Activated CD4-positive, alpha-beta memory T cell treated with anti-CD3 and anti-CD28 coated beads for 36 hours (primary cell): ENCODE data around the gene RHBDD1. TPM values are rescaled to one million over a fixed set of nuclear protein-coding genes. Genes with fewer than 3 reads are reported as not detected.

Experiments
- CTCF ChIA-PET: fragments of 350-600 bp; sonication (Branson Sonifier 250); formaldehyde crosslinking; loops from one replicate; lab custom pipeline; 2021; ENCODE audit warnings: antibody characterized with exemption, inconsistent platforms; lab: Charles Lee
- POLR2A ChIA-PET: fragments of 350-600 bp; sonication (Branson Sonifier 250); formaldehyde crosslinking; loops from one replicate; lab custom pipeline; 2021; ENCODE audit warnings: antibody characterized with exemption; lab: Charles Lee
- DNase-seq: peaks from one replicate; pipeline ENCODE4 v3.0.0-alpha.2; 2020
- H3K27ac Mint-ChIP-seq: one replicate; pipeline ENCODE4 v1.8.0; 2021; ENCODE audit warnings: mixed read lengths
- H3K27me3 Mint-ChIP-seq: one replicate; pipeline ENCODE4 v1.8.0; 2021; ENCODE audit warnings: mixed read lengths
- H3K36me3 Mint-ChIP-seq: one replicate; pipeline ENCODE4 v1.8.0; 2021; ENCODE audit warnings: mixed read lengths
- H3K4me1 Mint-ChIP-seq: one replicate; pipeline ENCODE4 v1.8.0; 2021; ENCODE audit warnings: low read depth, mixed read lengths
- H3K4me3 Mint-ChIP-seq: one replicate; pipeline ENCODE4 v1.8.0; 2021; ENCODE audit warnings: mild to moderate bottlenecking, mixed read lengths
- H3K9me3 Mint-ChIP-seq: one replicate; pipeline ENCODE4 v1.8.0; 2021; ENCODE audit warnings: mixed read lengths
- intact Hi-C: fragments of 100-400 bp; cut with micrococcal nuclease; formaldehyde crosslinking; loops from one replicate; pipeline ENCODE4 v1.15.1; 2023
- total RNA-seq, 2 experiments: library from RNA; stranded (reverse); gene quantifications; one replicate each; pipeline ENCODE4 v1.2.3, GENCODE V29; 2021

RHBDD1 gene
- total RNA-seq, 2 experiments from 2014 or later = 38.0 to 41.1 TPM

DNA sequence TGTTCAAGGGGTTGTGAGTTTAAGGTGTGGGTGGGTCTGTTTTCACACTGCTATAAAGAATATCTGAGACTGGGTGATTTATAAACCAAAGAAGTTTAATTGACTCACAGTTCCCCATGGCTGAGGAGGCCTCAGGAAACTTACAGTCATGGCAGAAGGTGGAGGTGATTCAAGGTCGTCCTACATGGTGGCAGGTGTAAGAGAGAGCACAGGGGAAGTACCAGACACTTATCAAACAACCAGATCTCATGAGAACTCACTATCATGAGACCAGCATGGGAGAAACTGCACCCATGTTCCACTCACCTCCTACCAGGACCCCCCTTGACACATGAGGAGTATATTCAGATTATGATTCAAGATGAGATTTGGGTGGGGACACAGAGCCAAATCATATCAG lies 38.0 kb downstream of the RHBDD1 start:
- Mint-ChIP-seq H3K4me1 (peaks cover 24% of the 10 kb centered on the region), H3K27me3 (no peaks in the 10 kb centered on the region), H3K4me3 (no peak overlapping the region), H3K9me3 (no peaks in the 10 kb centered on the region), H3K27ac (peak overlapping the region; percentile 77), H3K36me3 (peaks cover 53% of the 10 kb centered on the region)
- DNase-seq = peak; percentile 49
- ChIA-PET CTCF (interaction anchor here (1.0 to 1.3 kb wide), 2 partner anchors 71 to 112 kb away, joined by 3 to 4 read pairs; no protein-coding TSS in a partner anchor), POLR2A (interaction anchor here (1.3 to 1.5 kb wide), 2 partner anchors 28 to 38 kb away, joined by 3 to 16 read pairs; partner anchors contain the start of gene RHBDD1)
- intact Hi-C loops = loop anchor here (1.0 kb wide), 3 partner anchors 30 to 38 kb away; partner anchors contain the start of gene RHBDD1

DNA sequence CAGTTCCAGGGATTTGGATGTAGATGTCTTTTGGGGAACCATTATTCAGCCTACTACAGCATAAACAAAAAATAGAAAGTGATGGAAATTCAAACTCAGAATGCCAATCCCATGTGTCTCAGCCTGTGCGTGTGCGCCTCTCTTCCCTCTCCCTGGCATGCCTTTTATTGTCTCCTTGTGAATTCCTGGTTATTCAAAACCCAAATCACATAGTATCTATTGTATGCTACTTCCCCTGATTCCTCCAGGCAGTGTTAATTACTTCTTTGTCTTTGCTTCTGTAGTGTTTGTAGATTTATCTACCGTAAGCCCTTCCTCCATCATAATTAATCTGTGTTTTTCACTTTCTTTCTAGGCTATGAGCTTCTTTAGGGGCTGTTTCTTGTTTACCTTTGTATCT lies 38.9 kb downstream of the RHBDD1 start:
- DNase-seq = no peak
- H3K27me3 Mint-ChIP-seq = no peaks in the 10 kb centered on the region
- H3K9me3 Mint-ChIP-seq = no peaks in the 10 kb centered on the region
- H3K4me1 Mint-ChIP-seq = peaks cover 26% of the 10 kb centered on the region
- ChIA-PET CTCF (no interaction called here), POLR2A (no interaction called here)
- H3K36me3 Mint-ChIP-seq = peaks cover 48% of the 10 kb centered on the region
- H3K4me3 Mint-ChIP-seq = no peak overlapping the region
- intact Hi-C loops = loop anchor here (1.0 kb wide), 1 partner anchor 38 kb away; the partner anchor contains the start of gene RHBDD1
- no peak overlapping the region for H3K27ac Mint-ChIP-seq

DNA sequence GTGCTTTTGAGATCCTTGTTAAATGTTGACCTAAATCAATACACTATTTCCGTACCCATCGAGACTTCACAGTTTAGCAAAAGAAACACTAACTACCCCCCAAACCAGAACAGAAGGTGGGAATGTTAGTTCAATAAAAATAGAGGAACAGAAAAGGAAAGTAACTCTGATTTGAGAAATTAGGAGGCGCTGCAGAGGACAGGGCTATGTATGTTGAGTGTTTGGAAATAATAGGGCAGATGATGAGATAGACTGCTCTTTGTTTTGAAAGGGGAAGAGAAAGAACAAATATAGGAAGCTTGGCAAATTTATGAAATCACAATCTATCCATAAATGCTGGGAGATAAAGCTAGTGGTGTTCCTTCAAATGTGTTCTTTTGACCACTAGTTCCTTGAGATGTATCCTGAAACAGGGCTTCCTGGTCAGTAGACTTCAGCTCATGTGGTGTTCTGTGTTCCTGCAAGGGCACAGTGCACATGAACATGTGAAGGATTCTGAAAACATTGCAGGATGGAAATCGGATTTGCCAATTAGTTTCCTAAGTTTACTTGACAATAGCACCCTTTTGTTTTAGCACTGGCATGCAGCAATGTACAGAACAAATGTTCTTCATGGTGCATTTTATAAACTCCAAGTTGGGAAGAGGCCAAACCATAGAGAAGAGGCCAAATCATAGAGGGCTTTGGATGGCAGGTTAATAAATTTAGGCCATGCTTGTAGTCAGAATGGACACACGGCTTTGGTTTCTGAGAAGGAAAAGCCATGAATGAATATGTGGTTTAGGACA lies 39.8 kb downstream of the RHBDD1 start:
- ChIA-PET POLR2A (no interaction called here), CTCF (interaction anchor here (1.4 kb wide), 1 partner anchor 16 kb away, joined by 3 read pairs; no protein-coding TSS in a partner anchor)
- intact Hi-C loops = no loop called here
- H3K27ac Mint-ChIP-seq = no peak overlapping the region
- no peak overlapping the region for H3K4me3 Mint-ChIP-seq
- no peaks in the 10 kb centered on the region for H3K27me3 Mint-ChIP-seq
- peaks cover 28% of the 10 kb centered on the region for H3K4me1 Mint-ChIP-seq
- no peaks in the 10 kb centered on the region for H3K9me3 Mint-ChIP-seq
- no peak for DNase-seq
- peaks cover 50% of the 10 kb centered on the region for H3K36me3 Mint-ChIP-seq

DNA sequence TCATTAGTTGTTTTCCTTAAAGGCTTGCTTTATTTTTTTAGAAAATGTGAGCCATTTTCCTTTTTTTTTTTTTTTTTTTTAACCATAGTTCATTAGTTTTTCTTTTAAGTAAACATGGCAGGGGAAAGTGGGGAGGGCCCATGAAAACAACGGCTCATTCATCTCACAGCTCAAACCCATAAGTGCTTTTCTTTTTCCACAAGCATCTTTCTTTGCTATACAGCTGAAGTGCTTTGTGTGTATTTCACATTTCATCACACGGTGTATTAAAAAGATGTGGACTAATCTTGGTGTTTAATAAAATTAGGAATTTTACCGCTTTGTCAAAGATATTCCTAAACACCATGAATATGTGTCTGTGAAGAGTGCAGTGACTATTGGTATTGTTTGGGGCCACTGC lies 41.6 kb downstream of the RHBDD1 start:
- Mint-ChIP-seq H3K27me3 (no peaks in the 10 kb centered on the region), H3K36me3 (peaks cover 51% of the 10 kb centered on the region), H3K9me3 (peaks cover under 1% of the 10 kb centered on the region), H3K27ac (no peak overlapping the region), H3K4me3 (no peak overlapping the region), H3K4me1 (peaks cover 24% of the 10 kb centered on the region)
- ChIA-PET CTCF (no interaction called here), POLR2A (no interaction called here)
- DNase-seq = no peak
- intact Hi-C loops = no loop called here

- H3K27ac Mint-ChIP-seq = no peak overlapping the region
- peaks cover 2% of the 10 kb centered on the region for H3K9me3 Mint-ChIP-seq
- ChIA-PET POLR2A (no interaction called here), CTCF (no interaction called here)
- H3K4me1 Mint-ChIP-seq = peaks cover 4% of the 10 kb centered on the region
- no peak for DNase-seq
- no peak overlapping the region for H3K4me3 Mint-ChIP-seq
- peaks cover 47% of the 10 kb centered on the region for H3K36me3 Mint-ChIP-seq
- H3K27me3 Mint-ChIP-seq = no peaks in the 10 kb centered on the region
- intact Hi-C loops = no loop called here
Measured at GRCh38 chr2:226881287-226881686, 45.4 kb downstream of the RHBDD1 start.

DNA sequence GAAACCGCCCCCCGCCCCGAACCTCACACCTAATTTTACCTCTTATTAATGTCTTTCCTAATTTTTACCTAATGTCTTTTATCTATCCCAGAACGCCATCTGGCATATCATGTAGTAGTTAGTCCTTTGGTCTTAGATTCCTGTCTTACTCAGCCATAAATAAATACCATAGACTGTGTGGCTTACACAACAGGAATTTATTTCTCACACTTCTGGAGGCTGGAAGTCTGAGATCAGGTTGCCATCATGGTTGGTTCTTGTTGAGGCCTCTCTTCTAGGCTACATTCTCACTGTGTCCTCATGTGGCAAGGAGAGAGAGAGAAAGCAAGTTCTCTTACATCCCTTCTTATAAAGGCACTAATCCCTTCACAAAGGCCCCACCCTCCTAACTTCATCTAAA lies 46.8 kb downstream of the RHBDD1 start:
- Mint-ChIP-seq H3K27me3 (no peaks in the 10 kb centered on the region), H3K4me3 (no peak overlapping the region), H3K9me3 (peaks cover 2% of the 10 kb centered on the region), H3K36me3 (peaks cover 40% of the 10 kb centered on the region), H3K27ac (no peak overlapping the region), H3K4me1 (peaks cover 4% of the 10 kb centered on the region)
- DNase-seq = no peak
- ChIA-PET CTCF (no interaction called here), POLR2A (no interaction called here)
- intact Hi-C loops = no loop called here

DNA sequence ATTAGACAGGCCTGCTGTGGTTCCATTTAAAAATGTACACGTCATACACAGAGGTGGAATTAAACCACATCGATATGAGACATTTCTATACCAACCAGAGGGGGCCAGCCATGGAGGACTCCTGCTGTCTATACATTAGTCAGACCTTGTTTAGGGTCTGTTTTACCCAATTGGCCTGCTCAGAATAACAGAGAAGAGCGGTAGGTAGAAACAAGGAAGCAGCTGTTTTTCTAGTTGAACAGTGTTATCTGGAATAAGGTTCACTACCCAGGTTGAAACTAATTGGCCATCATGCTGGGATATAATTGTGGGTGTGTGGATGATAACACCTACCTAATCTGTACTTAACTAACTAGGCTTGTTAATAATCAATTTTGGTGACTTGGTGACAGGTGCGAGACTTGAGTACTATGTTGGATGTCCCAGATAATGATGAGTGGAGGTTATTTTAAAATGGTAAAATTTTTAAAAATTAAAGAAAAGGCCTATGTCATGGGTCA lies 47.5 kb downstream of the RHBDD1 start:
- Mint-ChIP-seq H3K4me1 (peaks cover 4% of the 10 kb centered on the region), H3K27ac (no peak overlapping the region), H3K36me3 (peaks cover 35% of the 10 kb centered on the region), H3K9me3 (peaks cover 2% of the 10 kb centered on the region), H3K27me3 (no peaks in the 10 kb centered on the region), H3K4me3 (no peak overlapping the region)
- intact Hi-C loops = no loop called here
- no peak for DNase-seq
- POLR2A ChIA-PET = no interaction called here
- CTCF ChIA-PET = no interaction called here

DNA sequence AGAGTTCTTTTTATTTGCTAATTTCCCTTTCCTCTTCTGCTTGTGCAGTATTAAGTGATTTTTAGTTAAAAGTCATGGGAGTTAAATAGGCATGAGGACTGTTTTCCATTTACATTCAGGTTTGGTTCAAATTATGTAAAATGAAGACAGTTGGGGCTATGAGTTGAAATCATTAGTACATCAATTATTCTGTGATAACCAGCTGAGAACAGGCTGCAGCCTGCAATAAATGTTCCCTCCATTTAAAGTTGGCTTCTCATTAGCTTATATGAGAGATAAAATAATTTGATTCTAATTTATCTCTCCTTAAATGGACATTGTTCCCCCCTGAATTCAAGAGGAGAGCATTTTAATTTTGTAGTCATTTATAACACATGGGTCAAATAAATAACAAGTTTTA lies 48.3 kb downstream of the RHBDD1 start:
- no peak for DNase-seq
- H3K27ac Mint-ChIP-seq = no peak overlapping the region
- peaks cover 32% of the 10 kb centered on the region for H3K36me3 Mint-ChIP-seq
- H3K4me3 Mint-ChIP-seq = no peak overlapping the region
- peaks cover 2% of the 10 kb centered on the region for H3K4me1 Mint-ChIP-seq
- CTCF ChIA-PET = no interaction called here
- intact Hi-C loops = no loop called here
- POLR2A ChIA-PET = no interaction called here
- H3K9me3 Mint-ChIP-seq = peaks cover 2% of the 10 kb centered on the region
- no peaks in the 10 kb centered on the region for H3K27me3 Mint-ChIP-seq

- no peak for DNase-seq
- H3K36me3 Mint-ChIP-seq = peaks cover 23% of the 10 kb centered on the region
- CTCF ChIA-PET = no interaction called here
- intact Hi-C loops = no loop called here
- H3K27ac Mint-ChIP-seq = no peak overlapping the region
- H3K4me1 Mint-ChIP-seq = no peaks in the 10 kb centered on the region
- POLR2A ChIA-PET = no interaction called here
- no peak overlapping the region for H3K4me3 Mint-ChIP-seq
- H3K27me3 Mint-ChIP-seq = no peaks in the 10 kb centered on the region
- H3K9me3 Mint-ChIP-seq = peaks cover 2% of the 10 kb centered on the region
Measured at GRCh38 chr2:226885769-226886435, 50.0 kb downstream of the RHBDD1 start.

- ChIA-PET POLR2A (no interaction called here), CTCF (no interaction called here)
- Mint-ChIP-seq H3K4me1 (no peaks in the 10 kb centered on the region), H3K9me3 (no peaks in the 10 kb centered on the region), H3K36me3 (peaks cover 18% of the 10 kb centered on the region), H3K4me3 (no peak overlapping the region), H3K27me3 (no peaks in the 10 kb centered on the region), H3K27ac (no peak overlapping the region)
- intact Hi-C loops = no loop called here
- no peak for DNase-seq
Measured at GRCh38 chr2:226887940-226888339, 52.1 kb downstream of the RHBDD1 start.

- H3K4me1 Mint-ChIP-seq = no peaks in the 10 kb centered on the region
- no peak for DNase-seq
- no peak overlapping the region for H3K4me3 Mint-ChIP-seq
- no peaks in the 10 kb centered on the region for H3K27me3 Mint-ChIP-seq
- H3K36me3 Mint-ChIP-seq = peaks cover 13% of the 10 kb centered on the region
- no peak overlapping the region for H3K27ac Mint-ChIP-seq
- ChIA-PET CTCF (no interaction called here), POLR2A (no interaction called here)
- intact Hi-C loops = no loop called here
- no peaks in the 10 kb centered on the region for H3K9me3 Mint-ChIP-seq
Measured at GRCh38 chr2:226888378-226888965, 52.6 kb downstream of the RHBDD1 start.

- intact Hi-C loops = no loop called here
- ChIA-PET CTCF (no interaction called here), POLR2A (no interaction called here)
- H3K27me3 Mint-ChIP-seq = no peaks in the 10 kb centered on the region
- no peaks in the 10 kb centered on the region for H3K4me1 Mint-ChIP-seq
- peaks cover 13% of the 10 kb centered on the region for H3K36me3 Mint-ChIP-seq
- no peak for DNase-seq
- H3K27ac Mint-ChIP-seq = no peak overlapping the region
- H3K4me3 Mint-ChIP-seq = no peak overlapping the region
- H3K9me3 Mint-ChIP-seq = no peaks in the 10 kb centered on the region
Measured at GRCh38 chr2:226888971-226889370, 53.1 kb downstream of the RHBDD1 start.
